Measurements from ENCODE around the gene CDCP2.

The CDCP2 gene

GRCh38 chr1:54084794-54085193 lies 68.0 kb downstream of the CDCP2 start:
- DNase-seq, result no peak

Measured in SHP77 (cell line).